GF-D8 (cell line): ENCODE data around the gene PHLPP1.
"Not testable (repeated sequence)": the region's sequence is repeated elsewhere in the genome, so short reads cannot be mapped to it uniquely, and the experiment has no call there.

Experiments used
- DNase-seq: peaks from one replicate; lab custom pipeline; 2025; lab: John Stamatoyannopoulos, UW

The PHLPP1 gene

GRCh38 chr18:62773691-62774090 lies 58.4 kb downstream of the PHLPP1 start:
- DNase-seq: no peak

DNA sequence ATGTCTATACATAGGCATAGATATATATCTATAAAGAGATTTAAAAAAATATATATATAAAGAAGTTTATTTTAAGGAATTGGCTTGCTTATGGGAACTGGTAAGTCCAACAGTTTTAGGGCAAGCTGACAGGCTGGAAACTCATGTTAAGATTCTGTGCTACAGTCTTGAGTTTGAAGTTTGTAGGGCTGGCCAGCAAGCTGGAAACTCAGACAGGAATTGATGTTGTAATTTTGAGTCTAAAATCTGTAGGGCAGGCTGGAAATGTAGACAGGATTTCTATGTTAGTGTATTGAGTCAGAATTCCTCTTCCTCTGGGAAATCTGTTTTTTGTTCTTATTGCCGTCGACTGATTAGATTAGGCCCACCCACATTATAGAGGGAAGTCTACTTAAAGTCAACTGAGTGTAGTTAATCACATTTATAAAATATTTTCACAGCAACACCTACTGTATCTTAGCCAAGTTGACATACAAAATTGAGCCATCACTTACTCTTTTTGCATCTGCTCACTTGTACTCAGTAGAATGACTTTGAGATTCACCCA lies 60.8 kb downstream of the PHLPP1 start:
- no peak for DNase-seq

DNA sequence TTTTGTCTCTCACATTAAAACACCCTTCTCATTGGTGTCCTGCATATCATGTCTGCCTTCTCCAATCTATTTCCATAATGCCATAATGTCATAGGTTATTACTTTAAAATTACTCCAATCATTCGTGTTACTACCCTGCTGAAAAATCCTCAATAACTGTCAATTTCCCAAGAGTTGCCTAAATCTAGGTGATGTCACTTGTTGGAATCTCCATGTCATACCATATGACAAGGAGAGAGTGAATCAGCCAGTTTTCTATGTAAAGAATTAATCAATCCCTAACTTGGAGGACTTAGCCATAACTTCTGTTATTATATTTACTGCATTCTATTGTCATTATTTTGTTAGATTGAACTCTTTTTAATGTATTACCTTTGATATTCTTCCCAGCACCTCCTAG lies 62.5 kb downstream of the PHLPP1 start:
- no peak for DNase-seq

DNA sequence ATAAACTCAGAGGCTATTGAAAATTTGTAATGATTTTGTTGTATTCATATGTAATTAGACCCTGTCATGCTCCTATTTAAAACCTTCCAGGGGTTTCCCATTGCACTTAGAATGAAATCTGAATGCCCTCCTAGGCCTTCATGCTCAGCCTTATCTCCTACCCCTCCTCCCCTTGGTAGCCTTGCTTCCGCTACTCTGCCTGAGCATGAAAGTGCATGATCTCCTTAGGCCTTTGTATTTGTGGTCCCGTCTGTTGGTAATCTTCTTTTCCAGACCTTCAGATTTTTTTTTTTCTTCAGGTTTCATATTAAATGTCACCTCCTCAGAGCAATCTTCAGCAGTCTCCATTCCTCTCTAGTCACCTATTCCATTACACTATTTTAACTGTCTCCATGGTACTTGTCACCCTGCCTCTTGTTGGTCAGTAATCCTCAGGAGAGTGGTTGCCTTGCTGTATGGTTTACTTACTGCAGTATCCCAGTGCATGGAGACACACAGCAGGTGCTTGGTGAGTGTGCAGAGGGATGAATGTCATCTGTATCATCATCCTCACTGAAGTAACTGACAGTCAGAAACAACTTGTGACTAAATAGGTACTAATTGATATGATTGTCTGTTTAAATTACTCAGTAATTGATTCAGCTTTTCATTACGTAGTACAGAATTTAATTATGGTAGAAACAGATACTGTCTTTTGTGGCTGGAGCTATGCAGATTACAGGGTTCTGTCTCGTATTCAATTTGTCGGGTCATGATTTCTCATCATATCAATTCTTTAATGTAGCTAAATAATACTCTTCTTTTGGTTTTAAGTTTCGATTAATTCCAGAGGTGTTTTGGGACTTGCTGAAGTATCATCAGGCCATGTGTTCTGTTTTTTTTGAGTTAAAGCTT lies 63.9 kb downstream of the PHLPP1 start:
- no peak for DNase-seq

DNA sequence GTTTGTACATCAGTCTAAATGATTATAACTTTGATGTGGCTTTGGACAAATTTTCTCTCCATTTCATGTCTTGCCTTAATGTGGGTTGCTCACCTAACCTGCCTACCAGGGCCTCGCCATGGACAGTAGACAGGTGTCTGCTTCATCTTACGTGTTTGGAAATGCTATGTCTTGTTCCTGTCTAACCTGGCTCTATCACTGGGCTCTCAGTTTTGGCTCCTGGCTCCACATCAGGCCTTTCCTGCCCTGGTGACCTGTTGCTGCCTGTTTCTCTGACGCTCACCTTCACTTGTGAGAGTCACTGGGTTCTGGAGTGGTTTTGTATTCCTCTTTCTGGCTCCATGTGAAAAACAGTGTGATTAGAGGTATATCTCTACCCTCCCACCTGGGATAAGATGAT lies 65.9 kb downstream of the PHLPP1 start:
- DNase-seq: no peak

- DNase-seq: peak; percentile 55
These were observed 66.6 kb downstream of the PHLPP1 start for GRCh38 chr18:62781893-62782292.

DNA sequence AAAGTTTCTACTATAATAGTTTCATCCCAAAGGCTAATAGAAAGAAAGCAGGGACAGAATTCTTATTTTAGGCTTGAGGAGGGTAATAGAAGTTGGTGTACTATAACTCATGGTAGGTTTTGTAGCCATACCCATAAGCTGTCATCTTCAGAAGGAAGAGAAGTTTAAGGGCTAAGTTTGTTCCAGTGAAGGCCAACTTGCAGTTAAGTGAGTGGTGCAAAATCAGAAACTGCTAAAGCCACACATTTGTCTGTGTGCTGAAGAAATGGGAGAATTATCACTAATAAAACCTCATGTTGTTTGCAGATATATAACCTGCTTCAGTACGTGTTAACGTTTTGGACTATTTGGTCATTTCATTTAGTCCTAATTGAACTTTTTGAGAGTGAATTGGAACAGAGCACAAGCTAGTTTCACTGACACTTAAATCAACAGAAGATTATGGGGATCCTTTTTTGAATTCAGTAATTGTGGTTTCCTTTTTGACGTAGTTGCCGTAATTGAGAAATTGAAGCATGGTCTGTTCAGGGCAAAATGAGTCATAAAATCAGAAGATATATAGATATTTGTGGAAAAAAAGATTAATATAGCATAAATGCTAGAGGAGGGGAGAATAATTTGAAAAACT lies 69.1 kb downstream of the PHLPP1 start:
- peak; percentile 24 for DNase-seq

GRCh38 chr18:62784966-62785413 lies 69.6 kb downstream of the PHLPP1 start:
- no peak for DNase-seq

DNA sequence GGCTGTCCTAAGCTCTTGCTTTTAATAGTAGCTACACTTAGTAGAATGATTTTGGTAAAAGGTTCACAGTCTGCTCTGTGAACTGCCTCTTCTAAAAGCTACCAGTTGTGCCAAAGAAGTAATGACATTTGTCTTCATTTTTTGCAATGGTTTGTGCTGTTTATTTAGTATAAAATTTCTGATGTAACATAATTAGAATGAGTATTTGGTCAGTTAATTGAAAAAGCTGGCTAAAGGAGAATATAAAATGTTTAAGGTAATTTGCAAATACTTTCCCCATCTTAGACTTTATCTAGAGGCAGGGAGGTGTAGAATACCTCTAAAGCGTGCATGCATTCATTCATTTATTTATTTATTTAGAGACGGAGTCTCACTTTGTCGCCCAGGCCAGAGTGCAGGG lies 71.3 kb downstream of the PHLPP1 start:
- no peak for DNase-seq

DNA sequence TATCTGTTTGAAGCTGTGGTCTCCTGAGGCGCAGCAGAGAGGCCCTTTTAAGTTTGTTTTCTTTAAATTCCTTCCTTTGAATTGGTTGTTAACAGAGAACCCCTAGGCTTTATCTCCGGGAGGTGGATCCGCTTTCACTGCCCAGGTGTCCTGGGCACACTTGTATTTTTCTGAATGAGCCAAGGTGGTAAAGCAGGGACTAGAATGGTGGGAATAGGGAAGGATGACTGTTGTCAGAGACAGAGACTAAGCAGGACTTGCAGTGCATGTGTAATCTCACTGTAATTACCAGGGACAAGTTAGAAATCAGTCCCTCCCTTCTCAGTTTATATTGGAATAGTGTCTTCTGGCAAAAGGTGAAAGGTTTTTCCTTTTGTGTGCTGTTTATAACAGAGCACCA lies 72.8 kb downstream of the PHLPP1 start:
- no peak for DNase-seq

DNA sequence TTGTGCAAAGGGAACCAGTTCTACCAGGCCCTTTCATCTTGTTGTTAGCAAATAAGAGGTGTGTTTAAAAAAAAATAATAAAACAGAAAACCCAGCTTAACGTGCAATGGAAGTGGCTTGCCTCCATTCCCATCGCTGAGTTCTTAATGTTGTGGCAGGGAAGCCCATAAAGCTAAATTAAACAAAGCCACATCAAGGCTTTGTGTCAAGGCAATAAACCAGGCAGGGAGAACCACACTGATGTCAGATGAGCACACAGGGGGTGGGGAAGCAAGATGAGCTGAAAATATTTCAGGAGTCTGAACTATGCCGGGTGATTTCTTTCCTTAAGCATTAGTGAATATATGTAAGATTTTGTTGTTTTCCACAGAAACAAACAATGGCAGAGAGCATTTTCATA lies 73.5 kb downstream of the PHLPP1 start:
- no peak for DNase-seq

DNA sequence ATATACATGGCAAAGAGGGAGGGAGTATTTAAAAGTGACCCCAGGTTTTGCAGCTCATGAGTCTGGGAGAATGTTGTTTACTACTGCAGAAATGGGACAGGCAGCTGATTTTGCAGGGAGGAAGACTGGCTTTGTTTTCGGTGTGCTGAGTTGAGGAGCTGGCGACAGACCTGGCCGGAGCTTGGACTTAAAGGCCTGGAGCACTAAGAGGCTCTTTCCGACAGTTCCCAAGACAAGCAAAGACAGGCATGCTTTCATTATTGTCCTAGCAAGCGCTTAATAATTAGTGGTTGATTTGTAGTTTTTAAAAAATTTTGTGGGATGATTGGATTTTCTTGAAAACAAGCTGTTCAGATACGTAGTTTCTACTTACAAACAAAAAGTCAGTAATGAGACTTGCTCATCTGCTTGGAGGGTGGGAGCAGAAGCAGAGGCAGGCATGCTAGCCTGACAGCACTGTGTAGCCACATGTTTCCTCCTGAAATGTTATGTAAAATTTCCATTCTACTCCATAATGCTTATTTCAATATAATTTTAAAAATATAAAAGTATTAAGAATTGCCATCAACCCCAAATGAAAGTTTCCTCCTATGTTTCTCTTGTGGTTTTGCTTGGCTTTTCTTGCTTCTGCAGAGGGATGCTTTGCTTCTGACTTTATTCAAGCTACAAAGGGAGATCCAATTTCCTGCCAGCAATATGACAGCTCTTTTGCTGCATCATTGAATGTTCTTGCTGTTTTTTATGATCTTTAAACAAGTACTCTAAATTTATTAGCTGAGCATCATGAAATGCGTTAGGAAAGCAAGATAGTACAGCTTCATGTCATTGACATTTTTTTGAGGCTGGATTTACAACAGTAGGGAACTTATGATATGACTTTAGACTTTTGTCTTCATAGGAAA lies 75.8 kb downstream of the PHLPP1 start:
- no peak for DNase-seq

GRCh38 chr18:62792016-62792415 lies 76.7 kb downstream of the PHLPP1 start:
- no peak for DNase-seq

DNA sequence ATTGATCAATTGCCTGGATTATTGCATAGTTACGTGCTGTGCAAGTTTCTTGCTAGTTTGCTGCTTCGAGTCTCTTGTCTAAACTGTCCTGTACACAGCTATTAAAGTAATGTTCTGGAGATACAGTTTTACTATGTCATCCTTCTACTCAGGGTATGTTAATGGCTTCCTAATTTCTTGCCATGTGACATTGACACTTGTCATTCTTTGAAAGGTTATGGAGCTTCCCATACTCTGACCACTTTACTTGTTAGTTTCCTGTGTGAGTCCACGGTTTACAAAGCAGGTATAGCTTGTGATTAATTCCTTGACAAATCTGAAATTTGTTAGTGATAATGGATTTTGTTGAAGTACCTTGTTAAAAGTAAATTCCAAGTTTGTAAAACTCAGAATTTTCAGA lies 80.5 kb downstream of the PHLPP1 start:
- no peak for DNase-seq

DNA sequence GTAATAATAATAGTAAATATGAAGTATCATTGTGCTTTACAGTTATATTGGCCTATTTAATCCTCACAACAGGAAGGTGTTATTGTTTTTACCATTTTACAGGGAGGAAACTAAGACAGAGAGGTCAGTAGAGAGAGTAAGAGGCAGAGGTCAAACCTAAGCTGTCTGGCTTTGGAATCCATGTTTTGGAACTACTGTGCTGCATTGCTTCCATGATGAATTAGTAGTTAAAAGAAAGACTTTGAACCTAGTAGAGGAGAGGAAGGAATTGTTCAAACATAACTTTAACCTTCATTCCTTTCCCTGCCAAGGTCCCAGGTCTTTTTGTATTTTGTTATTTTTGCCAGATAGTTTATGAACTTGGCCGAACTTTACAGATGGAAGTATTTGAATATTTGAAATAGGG lies 80.9 kb downstream of the PHLPP1 start:
- DNase-seq: no peak

GRCh38 chr18:62797329-62797728 lies 82.0 kb downstream of the PHLPP1 start:
- DNase-seq: no peak

GRCh38 chr18:62799977-62800376 lies 84.6 kb downstream of the PHLPP1 start:
- DNase-seq: no peak

DNA sequence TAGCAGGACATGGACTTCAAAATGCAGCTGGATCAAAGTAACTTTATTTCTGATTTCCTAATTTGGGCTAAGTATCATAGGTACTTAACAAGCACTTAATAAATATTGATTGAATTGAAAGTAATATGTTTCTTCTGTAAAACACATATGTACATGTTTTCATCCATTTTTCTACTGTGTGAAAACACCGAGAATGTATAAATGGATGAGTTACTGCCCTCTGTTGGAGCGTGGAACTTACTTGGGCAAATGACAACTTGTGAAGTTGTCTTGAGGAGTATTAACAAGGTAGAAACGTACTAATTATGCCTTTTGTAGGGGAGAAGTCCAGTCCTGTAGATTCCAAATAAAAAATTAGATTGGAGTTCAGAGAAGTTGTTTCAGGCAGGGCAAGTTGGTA lies 87.2 kb downstream of the PHLPP1 start:
- no peak for DNase-seq

GRCh38 chr18:62807396-62807795 lies 92.1 kb downstream of the PHLPP1 start:
- peak; percentile 59 for DNase-seq

DNA sequence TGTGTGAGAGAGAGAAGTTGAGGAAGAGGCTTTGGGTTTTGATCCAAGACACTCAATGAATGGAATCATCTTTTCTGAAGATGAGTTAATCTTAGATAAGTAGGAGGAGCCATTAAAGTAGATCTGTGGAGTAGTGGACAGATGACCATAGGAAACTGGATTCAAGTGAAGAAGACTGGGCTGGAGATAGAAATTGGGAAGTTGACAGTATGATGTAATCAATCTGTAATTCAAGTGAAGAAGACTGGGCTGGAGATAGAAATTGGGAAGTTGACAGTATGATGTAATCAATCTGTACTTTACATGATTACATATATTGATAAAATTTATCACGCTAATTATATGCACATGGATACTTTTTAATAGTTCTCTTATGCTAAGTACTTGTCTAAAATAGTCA lies 92.8 kb downstream of the PHLPP1 start:
- peak; percentile 55 for DNase-seq

GRCh38 chr18:62809445-62809844 lies 94.1 kb downstream of the PHLPP1 start:
- not testable (repeated sequence) for DNase-seq

DNA sequence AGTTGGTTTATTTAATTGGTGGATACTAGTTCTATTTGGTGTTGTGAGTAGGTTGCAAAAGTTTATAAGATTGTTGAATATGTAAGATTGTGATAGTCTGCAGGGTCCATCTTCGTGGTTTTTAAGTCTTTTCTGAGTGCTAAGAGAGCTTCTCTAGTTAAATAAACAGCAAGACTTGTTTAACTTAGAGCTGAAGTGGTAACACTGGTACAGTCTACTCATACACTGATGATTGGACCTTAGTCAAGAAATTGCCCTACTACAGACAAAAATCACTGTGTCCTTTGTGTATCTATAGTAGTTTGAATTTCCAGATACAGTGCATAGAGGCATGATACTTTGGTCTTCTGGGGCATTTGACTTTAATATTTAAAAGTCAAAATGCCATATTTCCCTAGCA lies 94.6 kb downstream of the PHLPP1 start:
- no peak for DNase-seq
